AG20443 (cell line): Measurements from ENCODE around the gene SBK1.
"Not testable (repeated sequence)": the region's sequence is repeated elsewhere in the genome, so short reads cannot be mapped to it uniquely, and the experiment has no call there.

Experiments
- DNase-seq: peaks from one replicate; pipeline ENCODE4 v3.0.0; 2012; ENCODE audit warnings: low spot score, mixed read lengths

The SBK1 gene

DNA sequence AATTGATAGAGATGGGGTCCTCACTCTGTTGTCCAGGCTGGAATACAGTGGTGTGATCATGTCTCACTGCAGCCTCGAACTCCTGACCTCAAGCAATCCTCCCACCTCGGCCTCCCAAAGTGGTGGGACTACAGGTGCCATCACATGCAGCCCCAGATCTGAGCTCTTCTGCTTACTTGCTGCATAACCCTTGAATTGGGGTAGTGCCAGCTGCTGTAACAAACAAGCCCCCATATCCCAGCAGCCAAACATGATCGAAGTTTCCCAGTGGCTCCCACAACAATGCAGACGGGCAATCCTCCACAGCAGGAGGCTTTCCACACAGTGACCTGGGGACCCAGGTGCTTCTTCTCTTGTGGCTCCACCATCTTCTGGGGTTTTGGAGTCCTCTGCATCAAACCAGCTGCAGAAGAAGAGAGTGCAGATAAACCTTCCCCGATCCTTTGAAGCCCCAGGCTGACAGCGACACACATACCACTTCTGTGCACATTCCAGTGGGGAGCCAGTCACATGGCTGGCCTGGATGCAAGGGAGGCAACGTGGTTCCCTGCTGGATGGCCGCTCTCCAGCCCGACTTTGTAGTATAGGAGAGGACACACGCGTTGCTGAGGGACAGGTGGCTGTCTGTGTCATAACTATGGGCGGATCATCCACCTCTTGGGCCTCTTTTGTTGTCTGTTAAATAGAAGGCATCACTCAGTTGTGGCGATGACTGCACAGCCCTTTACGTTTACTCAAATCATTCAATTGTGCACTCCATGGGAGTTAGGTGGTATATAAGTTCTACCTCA lies 16.7 kb downstream of the SBK1 start:
- DNase-seq, result no peak

DNA sequence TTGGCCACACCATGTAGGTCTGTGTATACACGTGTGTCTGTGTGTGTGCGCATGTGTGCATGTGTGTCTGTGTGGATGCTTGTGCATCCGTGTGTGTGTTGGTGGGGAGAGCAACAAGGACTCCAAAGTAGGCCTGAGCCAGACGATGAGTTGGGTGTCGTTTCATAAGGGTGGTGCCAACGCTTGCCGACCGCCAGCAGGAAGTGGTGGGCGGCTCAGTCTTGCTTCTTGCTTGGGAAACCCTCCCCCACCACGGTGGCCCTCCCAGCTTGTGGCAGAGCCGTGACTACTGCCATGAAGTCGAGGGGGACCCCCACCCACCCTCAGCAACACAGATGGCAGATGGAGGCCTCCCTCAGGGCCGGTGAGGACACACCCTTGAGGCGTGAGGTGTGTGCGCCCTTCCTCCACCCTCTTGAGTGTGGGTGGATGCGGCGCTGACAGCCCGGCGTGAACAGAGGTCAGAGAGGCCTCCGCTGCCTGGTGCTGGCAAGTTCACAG lies 17.5 kb downstream of the SBK1 start:
- DNase-seq, result no peak

DNA sequence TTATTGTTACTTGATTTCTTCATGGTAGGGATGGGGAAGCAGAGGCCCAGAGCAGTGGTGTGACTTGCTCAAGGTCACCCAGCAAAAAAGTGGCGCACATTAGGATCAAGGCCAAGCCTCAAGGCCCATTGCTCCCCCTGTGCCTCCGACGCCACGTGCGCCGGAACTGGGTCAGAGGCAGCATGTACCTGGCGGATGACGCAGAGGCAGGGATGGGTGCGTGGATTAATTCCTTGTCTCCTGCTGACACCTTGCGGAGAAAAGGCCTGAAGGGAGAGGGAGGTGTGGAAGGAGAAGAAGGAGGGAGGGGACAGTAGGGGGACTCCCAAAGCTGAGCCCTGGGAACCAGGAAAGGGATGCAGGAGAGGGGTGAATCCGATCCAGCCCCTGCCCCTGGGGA lies 18.5 kb downstream of the SBK1 start:
- no peak for DNase-seq

DNA sequence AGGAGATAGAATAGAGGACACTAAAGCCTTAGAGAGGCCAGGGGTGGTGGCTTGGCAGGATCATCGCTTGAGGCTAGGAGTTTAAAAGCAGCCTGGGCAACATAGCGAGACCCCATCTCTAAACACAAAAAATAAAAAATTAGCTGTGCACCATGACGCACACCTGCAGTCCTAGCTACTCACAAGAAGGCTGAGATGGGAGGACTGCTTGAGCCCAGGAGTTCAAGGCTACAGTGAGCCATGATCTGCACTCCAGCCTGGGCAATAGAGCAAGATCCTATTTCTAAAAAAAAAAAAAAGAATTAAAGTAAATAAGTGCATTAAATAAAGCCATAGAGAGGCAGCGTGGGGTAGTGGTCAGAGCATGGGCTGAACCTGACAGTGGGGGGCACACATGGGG lies 19.1 kb downstream of the SBK1 start:
- DNase-seq, result no peak

DNA sequence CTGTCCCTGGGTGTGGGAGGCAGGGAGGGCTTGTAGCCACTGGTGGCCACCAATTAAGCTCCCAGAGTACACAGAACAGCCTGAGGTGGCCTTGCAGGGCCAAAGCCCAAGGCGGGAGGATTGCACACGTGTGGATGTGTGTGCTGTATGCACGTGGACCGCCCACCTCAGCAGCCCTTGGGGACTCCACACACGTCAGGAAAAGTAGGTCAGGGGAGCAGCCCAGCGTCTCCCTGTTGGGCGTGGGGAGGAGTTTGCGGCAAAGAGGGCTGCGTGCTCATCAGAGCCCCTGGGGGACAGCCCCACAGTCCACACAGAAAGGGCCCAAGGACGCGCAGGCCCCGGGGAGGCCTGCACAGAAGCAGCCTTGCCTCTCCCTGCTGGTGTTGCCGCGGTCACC lies 19.6 kb downstream of the SBK1 start:
- DNase-seq, result no peak

DNA sequence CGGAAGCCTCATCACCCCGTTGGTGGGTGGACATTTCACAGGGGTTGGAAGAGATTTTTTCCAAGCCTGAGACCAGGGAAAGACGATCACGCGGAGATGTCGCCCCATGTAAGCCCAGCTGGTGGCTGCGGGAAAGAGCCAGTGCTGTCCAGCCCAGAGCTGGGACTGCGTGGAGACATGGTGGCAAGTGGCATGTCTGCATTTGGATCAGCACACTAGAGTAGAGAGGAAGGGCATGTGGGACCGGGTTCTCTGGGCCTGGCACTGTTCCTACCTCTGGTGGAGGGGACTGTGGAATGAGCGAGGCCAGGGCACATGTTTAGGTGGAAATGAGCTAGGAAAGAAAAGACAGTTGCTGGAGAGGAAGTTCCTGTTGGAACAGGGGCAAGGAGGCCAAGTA lies 20.0 kb downstream of the SBK1 start:
- no peak for DNase-seq

DNA sequence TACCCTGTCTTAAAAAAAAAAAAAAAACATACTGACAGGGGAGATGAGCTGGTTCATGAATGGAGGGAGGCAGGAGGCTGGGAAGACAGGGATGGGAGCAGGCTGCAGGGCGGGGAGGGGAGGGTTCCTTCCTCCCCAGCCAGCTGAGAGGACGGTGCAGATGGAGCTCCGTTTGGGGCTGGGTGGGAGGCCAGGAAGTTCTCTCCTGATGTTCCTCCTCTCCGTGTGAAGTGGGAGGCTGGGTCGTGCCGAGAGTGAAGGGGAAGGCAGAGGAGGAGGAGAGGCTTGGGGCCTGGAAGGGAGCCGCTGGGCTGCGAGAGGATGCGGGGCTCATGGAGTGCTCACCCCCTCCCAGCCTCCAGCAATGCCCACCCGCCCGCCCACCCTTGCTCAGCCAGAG lies 21.3 kb downstream of the SBK1 start:
- no peak for DNase-seq

DNA sequence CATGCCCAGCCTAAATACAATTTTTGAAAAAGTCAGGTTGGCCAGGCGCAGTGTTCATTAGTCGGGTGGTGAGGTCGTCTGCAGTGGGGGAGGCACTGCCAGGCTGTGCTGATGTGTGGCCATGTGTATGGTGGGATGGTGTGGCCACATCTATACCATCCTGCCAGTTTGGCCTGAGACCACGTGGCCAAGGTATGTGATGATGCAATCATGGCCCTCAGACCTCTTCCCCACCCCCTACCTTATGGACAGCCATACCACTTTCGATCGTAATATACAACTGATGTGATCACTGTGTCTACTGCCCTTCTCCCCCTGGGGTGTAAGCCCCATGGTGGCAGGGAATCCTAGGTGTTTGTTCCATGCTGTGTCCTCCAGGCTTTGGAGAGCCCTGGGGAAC lies 23.7 kb downstream of the SBK1 start:
- DNase-seq, result no peak

DNA sequence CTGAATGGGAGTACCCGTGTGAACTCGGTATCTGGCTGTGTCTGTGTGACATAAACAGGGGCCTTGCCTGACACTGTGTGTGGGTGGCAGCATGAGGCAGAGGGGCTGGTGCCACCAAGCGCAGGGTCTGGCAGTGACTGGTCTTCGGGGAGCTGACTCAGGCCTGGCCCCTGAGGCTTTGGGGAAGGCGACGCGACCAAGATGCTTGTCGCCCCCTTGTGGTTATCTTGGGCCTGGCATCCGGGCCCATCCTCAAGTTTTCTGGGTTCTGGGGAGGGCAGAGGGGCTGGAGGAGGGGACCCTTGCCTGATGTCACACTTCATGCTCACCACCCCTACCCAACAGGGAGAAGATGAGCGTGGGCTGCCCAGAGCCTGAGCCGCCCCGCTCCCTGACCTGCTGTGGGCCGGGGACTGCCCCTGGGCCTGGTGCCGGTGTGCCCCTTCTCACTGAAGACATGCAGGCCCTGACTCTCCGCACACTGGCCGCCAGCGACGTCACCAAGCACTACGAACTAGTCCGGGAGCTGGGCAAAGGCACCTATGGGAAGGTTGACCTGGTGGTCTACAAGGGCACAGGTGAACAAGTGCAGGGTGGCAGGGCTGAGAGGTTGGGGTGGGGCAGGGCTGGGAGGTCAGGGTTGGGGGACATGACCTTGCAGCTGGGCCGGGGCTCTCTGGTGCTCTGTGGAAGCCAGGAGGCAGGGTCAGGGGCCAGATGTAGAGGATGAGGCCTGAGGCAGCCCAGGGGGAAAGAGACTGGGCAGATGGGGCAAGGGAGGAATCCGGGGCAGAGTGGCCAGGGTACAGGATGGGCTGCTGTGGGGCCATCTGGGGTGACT lies 24.9 kb downstream of the SBK1 start:
- DNase-seq, result peak; percentile 83

DNA sequence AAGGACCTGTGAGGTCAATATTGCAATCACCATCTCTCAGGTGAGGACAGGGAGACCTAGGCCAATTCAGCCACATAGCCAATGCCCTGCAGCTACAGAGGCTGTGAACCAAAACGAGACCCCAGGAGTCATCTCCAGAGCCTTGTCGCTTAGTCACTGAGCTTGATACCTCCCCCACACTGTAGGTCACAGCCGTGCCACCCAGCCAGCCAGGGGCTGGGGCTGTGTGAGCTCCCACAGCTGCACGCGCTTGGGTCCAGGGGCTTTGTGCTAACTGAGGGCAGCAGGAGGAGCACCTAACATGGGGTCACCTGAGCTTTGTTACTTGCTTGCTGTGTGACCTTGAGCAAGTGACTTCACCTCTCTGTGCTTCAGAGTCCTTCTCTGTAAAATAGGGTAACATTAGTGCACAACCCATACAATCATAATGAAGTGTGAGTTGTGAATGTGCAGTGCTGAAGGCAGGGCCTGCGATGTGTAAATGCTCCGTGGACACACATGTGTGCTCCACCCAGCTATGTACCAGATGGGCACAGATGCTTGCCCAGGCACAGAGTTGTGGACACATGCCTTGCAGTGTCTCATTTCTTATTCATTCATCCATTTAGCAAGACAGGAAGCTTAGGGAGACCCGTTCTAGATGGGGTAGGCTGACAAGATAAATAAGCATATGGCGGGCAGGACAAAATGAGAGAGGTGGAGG lies 25.9 kb downstream of the SBK1 start:
- no peak for DNase-seq

DNA sequence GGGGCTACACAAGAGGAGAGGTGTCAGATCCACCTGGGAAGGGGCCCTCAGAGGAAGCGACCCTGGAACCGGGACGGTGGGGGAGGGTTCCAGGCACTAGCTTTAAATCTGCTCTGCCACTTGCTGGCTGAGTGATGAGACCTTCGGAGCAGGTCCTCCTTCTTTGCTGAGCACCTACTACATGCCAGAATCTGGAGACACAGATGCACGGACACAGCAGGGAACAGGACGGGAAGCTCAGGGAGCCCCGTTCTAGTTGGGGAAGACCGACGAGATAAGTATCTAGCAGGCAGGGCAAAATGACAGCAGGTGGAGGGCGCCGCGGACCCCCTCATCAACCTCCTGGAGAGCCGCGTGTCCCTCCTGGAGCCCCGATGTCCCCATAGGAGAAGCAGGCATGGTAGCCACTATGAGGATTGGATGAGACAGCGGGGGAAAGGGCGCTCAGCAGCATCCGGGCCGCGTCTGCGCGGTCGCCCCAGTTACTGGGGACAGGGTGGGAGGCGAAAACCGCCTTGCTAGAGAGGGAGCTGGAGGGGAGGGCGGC lies 27.2 kb downstream of the SBK1 start:
- DNase-seq, result no peak

DNA sequence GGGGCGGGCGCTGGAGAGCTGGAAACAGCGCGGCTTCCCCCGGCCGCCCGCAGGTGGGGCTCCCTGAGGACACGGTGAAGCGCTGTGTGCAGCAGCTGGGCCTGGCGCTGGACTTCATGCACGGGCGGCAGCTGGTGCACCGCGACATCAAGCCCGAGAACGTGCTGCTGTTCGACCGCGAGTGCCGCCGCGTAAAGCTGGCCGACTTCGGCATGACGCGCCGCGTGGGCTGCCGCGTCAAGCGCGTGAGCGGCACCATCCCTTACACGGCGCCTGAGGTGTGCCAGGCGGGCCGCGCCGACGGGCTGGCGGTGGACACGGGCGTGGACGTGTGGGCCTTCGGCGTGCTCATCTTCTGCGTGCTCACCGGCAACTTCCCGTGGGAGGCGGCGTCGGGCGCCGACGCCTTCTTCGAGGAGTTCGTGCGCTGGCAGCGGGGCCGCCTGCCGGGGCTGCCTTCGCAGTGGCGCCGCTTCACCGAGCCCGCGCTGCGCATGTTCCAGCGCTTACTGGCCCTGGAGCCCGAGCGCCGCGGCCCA lies 27.8 kb downstream of the SBK1 start:
- no peak for DNase-seq

DNA sequence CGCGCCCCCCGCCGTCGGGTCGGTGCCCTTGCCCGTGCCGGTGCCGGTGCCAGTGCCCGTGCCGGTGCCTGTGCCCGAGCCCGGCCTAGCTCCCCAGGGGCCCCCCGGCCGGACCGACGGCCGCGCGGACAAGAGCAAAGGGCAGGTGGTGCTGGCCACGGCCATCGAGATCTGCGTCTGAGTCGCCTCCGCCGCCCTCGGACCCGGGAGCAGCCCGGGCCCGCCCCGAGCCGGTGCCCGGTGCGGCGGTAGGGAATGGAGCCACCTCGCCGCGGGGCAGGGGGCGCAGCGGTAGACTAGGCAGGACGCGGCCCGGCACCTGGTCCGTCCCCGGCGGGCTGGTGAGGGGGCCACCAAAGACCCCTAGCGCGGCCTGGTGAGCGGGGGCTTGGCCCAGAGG lies 28.4 kb downstream of the SBK1 start:
- DNase-seq, result no peak

DNA sequence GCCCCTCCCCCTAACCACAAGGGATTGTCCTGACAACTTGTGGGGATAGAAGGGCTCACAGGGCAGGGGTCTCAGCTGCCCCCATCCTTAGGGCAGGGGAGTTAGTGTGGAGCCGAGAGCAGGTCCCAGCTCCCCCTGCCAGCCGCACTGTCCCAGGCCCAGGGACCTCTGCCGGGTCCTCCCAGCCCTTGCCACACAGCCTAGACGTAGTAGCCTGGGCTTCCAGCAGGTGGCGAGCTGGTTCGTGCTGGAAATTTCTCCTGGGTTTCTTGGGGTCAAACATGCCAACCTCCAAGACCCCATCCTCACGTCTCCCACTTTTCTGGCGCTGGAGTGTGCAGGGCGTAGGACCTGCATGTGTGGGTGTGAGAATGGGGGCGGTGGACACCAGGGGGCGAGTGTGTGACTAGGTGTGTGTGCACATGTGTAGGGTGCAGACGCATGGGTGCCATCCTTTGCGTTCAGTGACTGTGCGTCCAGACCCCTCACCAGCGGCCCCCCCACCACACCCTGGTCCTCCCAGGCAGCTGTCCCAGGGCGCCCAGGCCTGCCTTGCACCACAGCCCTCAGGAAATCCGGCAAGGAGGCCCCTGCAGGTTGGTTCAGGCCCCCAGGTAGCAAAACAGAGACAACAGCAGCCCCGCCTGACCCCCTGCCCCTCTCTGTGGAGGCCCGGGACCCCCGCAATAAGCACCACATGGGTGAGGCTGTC lies 29.5 kb downstream of the SBK1 start:
- DNase-seq, result peak; percentile 81

DNA sequence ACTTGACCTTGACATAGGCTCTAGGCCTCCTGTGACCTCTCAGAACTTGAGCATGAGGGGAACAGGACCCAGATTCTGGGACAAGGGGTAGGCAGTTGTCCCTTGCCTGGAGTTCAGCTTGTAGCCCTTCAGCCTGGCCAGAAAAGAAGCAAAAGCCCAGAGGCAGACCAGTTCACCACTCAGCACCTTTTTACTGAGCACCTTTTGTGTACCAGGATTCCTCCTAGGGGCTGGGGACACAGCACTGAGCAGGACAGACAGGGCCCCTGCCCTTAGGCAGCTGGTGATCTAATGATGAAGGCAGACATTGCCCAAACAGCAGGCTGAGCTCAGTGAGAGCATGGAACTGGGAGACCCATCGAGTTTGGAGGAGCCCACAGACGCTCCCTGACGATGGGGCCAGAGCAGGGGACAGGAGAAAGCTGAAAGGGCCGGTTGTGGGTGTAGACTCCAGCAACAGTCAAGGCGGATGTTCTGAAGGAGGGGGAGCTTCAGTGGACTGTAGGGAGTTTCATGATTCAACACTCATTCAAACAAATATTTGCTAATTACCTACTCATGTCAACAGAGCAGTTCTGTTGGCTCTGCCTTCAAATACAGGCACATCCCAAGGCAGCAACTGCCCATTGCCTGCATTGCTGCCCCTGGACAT lies 32.0 kb downstream of the SBK1 start:
- no peak for DNase-seq

DNA sequence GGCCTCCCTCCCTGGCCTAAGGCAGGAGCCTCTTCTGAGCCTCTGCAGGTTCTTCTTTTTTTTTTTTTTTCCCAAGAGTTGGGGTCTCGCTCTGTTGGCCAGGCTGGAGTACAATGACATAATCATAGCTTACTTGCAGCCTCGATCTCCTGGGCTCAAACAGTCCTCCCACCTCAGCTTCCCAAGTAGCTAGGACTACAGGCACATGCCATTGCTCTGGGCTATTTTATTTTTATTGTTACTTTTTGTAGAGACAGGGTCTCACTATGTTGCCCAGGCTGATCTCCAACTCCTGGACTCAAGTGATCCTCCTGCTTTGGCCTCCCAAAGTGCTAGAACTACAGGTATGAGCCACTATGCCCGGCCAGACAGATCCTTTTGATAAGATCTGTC lies 32.6 kb downstream of the SBK1 start:
- no peak for DNase-seq

DNA sequence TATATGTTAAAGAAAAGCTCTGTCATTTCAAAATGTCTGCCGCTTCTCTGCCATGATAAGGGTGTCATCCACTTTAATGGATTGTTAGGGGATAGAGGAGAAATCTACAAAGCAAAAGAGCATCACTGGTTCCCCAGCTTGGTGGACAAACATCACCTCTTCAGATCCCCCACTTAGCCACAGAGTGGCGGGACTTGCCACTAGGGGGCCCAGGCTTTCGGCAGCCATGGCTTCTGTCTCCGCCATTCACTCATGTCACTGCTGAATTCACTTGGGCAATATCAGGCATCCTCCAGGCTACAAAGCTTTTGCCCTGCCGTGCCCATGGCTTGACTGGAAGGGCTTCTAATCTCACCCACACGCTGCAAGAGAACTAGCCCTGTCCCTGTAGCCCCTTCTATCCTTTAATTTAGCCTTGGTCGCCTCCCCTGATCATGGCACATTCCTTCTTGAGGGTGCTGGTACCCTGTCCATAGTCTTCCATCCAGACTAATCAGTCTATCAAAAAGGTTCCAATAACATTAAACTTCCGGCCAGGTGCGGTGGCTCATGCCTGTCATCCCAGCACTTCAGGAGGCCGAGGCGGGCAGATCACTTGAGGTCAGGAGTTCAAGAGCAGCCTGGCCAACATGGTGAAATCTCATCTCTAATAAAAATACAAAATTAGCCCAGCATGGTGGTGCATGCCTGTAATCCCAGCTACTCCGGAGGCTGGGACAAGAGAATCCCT lies 34.7 kb downstream of the SBK1 start:
- DNase-seq, result peak; percentile 86

DNA sequence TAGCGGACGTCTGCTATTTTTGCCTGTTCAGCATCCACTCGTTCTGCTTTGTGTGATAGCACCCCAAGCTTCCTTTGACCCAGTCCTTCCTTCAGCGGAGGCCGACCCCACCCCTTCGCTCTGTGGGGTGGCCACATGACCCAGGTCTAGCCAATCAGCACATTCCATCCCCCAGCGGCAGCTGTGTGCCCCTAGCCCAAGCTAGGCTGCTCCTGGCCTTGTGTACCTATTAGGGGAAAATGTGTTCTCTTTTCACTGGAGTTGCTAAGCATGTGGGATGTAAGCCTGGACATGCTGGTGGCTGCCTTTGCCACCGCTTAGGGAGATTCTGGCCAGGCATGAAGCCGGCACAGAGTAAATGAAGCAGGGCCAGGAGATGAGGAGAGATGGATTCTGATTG lies 37.9 kb downstream of the SBK1 start:
- not testable (repeated sequence) for DNase-seq

DNA sequence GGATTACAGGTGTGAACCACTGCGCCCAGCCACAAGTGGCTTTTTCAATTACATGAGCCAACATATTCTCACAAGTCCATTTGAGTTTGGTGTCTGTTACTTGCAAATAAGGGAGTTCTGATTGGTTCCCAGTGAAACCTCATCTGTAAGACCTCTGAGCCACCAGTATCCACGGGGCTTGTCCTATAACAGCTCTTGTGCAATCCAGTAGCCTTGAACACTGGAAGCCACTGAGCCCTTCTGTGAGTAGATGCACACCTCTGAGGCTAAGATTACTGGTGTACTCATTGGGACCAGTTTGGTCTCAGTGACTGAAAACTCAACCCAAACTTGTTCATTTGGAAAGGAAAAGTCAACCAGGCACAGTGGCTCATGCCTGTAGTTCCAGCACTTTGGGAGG lies 38.7 kb downstream of the SBK1 start:
- not testable (repeated sequence) for DNase-seq

DNA sequence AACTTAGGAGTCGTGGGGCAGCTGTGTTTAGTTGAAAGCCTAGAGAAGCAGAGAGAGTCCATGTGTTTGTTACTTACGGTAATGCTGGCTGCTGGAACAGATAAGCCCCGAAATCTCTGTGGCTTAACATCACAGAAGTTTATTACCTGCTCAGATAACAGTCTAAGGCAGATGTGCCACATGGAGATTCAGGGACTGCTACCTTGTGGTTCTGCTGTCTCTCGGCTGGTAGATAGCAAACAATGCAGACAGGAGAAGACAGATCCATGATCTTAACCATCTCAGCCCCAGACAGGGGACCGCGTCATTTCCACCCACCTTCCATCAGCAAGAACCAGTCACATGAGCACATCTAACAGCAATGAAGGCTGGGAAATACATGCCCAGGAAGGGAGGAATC lies 40.3 kb downstream of the SBK1 start:
- not testable (repeated sequence) for DNase-seq
